GM18870 (cell line): ENCODE results near the gene GPR171.
A peak's percentile ranks its signal among the peaks of the same experiment; 100 is the strongest.

ENCODE experiments used
- ATAC-seq: cut with Tn5 transposase; IDR thresholded peaks from one replicate; pipeline ENCODE4 v1.9.1; 2021; ENCODE audit warnings: moderate library complexity; ENCODE audit not compliant: unreplicated experiment

The GPR171 gene

DNA sequence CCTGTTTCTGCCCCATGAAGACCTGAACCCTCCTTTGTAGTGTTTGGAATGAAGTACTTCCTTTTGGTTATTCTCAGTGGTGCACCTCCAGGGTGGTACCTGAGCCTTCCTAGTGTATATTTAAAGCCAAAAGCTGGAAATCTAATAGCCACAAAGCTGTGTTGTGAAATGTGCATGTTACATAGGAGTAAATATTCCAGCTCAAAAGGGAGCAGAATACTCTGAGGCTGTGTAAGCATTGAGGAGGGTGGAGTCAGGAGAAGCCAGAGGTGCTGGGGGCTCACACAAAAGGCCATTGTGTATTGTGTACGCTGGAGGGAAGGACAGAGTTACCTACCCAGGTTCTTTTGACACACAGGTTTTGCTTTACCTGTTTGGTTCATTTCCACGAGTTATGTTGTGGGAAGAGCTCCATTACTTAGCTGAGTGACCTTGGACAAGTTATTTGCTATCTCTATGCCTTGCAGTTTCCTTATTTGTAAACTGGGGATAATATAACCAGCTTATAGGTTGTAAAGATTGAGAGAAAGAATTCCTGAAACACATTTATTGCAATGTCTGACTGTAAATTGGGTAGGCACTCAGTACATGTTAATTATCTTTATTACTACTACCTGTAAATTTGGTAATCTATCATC lies 24.7 kb downstream of the GPR171 start:
- no peak for ATAC-seq

DNA sequence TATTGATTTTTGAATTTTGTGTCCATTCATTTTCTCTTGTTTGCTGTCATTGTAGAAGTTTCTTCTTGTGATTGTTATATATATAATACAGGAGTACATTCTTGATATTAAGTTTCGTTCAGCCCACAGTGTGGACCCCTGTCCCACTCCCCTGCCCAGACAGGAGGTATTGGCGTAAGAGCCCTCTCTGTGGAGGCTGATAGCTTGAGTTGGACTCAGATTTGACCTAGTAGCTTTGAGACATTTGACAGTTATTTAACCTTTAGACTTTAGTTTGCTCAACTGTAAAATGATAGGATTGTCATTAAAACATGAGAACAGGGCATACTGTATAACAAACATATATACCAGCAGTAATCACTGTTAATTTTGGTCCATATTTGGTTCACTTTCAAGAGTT lies 27.1 kb downstream of the GPR171 start:
- no peak for ATAC-seq

DNA sequence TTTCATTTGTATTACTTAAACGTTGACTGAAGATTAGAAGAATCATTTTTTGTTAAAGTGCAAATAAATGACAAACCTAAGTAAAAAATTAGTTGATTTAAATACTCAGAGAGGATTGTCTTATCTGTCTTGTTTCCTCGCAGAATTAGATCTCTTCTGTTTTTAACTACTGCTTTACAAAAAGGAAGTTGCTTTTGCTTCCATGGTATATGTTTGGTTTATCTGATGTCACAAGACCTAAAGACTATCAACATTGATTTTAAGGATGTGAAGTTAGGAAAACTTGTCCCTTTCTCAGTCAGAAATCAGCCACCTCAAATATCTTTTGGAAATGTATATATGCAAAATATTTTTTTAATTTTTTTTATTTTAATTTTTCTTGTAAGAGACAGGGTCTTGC lies 28.7 kb downstream of the GPR171 start:
- ATAC-seq = no peak

DNA sequence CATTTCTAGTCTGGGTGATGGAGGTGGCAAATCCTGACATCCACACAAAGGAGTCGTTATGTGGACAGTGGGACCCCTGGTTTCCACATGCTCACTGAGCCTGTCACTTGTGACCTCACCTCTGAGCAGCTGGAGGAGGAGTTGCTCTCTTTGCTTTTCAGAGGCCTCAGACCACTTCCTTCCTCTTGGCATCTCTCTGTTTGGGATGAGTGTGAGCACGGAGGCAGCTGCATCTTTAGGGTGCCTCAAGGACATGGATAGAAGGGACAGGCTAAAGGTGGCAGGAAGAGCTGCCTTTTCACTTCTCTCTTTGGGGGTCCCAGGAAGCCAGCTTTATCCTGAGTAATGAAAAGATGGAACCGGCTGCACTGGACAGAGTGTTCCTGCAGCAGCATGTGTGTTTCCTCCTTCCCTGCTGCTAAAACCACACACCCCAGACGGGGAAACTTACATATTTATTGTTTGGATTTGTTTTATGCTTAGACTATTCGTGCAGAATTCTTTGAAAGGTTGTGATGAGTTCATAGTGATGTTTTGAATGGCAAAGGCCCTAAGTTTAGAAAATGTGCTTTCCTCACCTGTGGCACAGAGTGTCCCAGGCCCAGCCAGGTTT lies 31.8 kb downstream of the GPR171 start:
- ATAC-seq = peak; percentile 70

DNA sequence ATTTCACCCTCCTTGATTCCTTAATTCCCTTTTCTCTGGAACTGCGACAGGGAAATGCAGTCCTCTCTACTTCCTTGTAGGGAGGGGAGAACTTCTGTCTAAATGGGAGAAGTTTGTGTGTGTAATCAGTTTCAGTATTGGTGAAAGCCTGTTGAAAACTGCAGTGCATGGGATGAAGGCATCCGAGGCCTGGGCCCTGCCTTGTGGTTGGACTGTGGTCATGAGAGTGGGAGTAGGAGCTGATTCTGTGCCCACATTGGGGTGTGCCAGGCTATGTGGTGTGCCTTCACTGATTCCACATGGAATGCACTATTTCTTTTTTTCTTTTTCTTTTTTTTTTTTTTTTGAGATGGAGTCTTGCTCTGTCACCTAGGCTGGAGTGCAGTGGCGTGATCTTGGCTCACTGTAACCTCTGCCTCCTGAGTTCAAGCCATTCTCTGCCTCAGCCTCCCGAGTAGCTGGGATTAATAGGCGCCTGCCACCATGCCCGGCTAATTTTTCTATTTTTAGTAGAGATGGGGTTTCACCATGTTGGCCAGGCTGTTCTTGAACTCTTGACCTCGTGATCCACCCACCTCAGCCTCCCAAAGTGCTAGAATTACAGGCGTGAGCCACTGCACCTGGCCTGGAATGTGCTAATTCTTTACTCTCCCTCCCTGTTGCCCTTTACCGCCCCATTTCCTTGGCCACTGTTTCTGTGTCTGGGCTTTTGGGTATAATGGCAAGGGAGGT lies 32.9 kb downstream of the GPR171 start:
- ATAC-seq = peak; percentile 27

DNA sequence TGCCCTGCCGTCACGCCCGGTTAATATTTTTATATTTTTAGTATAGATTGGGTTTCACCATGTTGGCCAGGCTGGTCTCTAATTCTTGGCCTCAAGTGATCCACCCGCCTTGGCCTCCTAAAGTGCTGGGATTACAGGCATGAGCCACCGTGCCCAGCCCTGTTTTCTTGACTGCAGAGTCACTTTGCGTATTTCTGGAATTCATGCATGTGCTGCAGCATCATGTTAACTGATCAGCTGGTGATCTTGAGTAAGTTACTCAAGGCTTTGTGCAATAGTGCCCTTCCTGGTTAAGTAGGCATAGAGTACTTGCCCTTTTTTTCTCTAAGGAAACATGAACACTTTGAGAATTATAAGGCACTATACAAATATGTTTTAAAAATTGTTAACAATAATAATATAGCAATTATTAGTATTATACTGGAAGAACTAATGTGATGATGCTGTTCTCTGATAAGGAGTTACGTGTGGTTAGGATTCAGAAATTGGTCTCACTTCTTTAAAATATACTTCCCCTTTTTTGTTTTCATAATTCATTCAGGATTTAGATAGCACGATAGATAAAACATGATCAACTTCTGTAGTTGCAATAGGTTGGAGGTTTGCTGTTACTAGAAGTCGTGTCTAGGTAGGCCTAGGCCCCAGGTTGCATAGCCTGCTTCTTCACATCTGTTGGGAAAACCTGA lies 33.6 kb downstream of the GPR171 start:
- peak; percentile 43 for ATAC-seq

DNA sequence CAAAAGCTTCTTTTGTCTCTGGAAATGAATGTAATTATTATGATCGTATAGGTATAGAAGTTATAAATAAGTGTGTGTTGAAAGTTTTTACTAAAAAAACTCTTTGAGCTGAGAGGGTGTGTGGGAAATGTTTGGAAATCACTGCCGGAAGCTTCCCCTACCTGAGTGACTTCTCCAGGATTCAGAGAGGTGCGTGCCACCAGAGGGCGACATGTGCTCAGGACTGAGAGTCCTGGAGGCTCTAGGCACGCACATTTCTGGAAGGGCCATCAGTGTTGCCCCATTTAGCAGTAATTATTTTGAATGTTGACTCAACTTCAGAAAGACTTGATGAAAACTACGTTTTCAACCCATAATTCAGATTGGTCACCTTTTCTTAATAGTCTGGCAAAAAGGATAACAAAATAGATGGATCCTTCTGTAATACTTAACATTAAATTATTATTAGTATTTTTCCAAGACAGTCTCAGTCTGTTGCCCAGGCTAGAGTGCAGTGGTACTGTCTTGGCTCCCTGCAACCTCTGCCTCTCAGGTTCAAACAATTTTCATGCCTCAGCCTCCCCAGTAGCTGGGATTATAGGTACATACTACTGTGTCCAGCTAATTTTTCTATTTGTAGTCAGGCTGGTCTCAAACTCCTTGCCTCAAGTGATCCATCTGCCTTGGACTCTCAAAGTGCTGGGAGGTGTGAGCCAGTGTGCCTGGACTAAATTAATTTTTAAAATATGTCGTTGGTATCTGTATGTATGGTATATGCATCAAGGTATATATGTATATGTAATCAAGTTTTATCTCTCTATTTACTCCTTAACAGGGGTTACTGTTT lies 34.5 kb downstream of the GPR171 start:
- peak; percentile 38 for ATAC-seq

DNA sequence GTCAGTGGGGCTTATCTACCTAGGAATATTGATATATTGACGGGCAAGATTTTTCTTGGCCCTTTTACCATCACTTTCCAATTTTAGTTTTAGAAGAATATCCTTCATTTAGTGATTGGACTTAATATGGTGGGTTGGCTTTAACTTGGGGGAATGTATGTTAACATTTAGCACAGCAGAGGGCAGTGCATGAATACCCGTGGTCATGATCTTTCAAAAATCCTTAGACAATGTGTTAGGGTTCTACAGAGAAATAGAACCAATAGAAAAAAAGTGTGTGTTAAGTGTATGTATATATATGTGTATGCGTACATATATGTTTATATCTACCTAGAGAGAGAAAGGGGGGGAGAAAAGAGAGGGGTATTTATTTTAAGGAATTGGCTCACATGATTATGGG lies 36.9 kb downstream of the GPR171 start:
- ATAC-seq = no peak

DNA sequence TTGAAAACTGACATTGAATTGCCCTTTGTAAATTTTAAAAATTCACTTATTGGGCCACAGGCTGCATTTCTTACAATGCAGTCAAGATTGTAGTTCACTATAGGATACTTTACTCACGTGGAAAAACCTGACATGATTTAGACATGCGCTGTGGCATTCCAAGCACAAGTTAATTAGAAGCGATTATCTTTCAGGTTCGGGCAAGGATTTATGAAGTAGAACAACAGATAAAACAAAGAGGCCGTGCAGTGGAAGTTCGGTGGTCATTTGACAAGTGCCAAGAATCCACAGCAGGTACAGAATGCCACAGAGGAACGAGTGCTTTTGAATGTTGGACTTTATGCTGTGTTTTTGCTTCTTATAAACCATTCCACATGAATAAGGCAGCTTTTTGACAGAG lies 37.8 kb downstream of the GPR171 start:
- no peak for ATAC-seq

DNA sequence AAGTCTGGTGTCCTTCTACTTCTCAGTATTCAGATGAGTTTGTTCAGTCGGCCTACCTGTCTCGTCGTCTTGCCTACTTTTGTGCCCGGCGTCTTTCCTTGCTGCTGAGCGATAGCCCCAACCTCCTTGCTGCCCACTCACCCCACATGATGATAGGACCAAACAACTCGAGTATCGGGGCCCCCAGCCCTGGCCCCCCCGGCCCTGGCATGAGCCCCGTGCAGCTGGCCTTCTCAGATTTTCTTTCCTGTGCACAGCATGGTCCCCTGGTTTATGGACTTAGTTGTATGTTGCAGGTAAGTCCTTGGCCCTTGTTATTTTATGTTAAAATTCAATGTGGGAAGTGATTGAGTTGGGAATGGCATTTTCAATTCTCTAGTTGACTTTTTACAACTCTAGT lies 43.2 kb downstream of the GPR171 start:
- no peak for ATAC-seq

DNA sequence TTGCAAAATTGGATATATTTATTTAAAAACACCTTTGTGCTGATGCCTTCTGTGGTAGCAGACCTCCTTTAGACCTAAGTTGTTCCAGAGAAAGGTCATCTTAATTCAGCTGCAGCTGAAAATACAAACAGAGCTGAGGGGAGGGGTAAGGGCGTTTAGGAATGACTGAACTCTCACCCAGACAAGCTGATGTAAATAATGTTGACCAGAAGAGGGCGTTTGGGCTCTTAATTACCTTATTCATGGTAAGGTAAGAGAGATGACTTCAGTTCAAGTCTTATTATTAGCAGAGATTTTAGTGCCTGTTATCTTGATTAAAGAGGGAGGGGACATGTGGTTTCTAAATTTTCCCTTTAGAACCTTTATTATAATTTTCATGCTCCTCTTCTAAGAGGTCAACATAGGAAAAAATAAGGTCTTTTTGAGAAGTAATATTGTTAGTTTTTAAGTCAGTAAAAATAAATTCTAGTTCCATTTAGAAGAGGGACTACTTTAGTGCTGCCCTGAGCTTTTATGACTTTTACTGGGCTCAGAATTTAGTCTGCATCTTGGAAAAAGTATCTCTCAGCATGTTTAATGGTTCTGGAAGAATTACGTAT lies 46.3 kb downstream of the GPR171 start:
- ATAC-seq = no peak

DNA sequence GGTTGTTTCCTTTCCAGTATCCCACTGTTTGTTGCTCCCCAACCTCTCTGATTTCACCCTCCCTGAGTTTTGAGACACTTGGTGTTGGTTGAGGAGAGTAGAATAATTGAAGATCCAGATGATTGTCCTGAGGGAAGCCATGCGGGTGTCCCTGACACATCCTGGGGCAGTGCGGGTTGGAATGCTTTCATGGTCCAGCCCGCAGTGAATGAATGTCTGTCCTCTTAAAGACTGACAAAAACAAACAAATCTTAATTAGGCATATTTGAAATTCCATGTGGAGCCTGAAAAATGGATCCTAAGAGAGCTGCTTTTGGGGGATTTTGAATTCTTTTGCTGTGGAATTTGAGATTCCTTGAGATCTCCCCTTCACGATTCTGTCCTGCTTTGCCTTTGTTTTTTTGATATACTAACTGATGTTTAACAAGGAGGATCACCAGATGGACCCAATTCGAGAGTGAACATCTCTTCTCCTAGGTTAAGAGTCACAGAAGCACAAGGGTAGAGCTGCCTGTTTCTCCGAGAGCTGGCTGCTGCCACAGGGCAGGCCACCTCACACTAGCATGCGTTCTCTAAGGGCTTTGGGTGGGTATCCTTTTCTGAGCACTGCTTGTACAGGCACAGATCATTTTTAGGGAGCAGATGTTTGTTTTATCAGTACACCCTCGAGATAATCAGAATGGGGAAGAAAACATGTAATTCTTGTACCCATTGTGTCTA lies 47.4 kb downstream of the GPR171 start:
- no peak for ATAC-seq

DNA sequence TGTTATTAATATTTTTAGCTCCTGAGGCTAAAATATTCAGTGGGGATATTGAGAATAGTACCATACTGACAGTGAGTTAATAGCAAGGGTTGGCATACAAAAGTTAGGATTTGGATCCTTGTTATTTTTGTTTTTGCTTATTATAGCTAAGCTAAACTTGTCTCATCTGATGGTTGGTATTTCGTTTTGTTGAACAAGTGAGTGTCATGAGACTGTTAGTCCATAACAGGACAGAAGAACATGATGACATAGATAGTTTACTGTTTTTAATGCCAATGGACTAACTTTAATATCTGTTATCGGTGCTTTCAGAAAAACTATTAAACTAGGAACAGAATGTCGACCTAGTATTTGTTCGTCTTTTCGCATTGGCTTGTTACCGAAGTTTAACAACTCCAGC lies 48.5 kb downstream of the GPR171 start:
- ATAC-seq = no peak

DNA sequence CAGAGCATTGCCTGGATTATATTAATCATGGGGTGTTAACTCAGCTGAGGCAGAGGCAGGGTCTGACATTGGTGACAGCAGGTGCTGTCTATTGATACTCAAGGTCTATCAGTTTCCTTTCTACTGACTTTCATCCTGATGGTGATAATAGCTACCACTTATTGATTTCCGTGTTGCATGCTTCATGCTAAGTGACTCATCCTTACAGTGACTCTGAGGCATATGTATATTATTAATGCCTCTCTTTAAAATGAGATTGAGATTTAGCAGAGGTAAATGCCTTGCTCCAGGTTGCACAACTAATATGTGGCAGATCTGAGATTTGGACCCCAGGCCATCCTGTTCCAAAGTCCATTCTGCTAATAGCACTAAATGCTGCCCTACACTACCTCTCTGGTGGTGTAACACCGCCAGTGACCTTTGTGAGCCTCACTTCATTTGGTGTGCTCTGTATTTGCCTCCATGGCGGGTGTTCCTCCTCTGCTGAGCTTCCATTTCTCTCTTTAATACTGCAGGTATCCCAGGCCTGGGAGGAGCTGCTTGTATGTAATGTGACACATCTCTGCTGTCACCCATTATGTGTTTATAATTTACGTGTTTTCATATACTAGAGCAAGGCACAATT lies 50.4 kb downstream of the GPR171 start:
- no peak for ATAC-seq
